Lower leg skin (tissue), 3 donors: ENCODE measurements around the gene SF3B1.

Experiments
- POLR2A ChIP-seq, 2 donors: fragments of 450-650 bp; IDR thresholded peaks; one replicate each; pipeline ENCODE4 v1.6.1; 2016 to 2017; ENCODE audit warnings: antibody characterized with exemption in 2 of 2, mild to moderate bottlenecking in 1 of 2, moderate library complexity in 1 of 2
- TF ChIP-seq, protein P1 (sequence below), 3 donors: fragments of 450-650 bp; IDR thresholded peaks; one replicate each; pipeline ENCODE4 v1.5.1; 2016; ENCODE audit warnings: antibody characterized with exemption in 3 of 3, mild to moderate bottlenecking in 3 of 3, moderate library complexity in 2 of 3

DNA sequence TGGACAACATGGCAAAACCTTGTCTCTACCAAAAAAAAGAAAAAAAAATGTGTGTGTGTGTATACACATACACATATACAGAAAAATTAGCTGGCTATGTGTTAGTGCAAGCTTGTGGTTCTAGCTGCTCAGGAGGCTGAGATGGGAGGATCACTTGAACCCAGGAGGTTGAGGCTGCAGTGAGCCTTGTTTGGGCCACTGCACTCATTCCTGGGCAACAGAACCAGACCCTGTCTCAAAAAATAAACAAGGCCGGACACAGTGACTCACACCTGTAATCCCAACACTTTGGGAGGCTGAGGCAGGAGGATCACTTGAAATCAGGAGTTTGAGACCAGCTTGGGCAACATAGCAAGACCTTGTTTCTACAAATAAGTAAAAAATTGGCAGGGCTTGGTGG, 20.6 kb upstream of the SF3B1 start:
- TF ChIP-seq, protein P1, sequence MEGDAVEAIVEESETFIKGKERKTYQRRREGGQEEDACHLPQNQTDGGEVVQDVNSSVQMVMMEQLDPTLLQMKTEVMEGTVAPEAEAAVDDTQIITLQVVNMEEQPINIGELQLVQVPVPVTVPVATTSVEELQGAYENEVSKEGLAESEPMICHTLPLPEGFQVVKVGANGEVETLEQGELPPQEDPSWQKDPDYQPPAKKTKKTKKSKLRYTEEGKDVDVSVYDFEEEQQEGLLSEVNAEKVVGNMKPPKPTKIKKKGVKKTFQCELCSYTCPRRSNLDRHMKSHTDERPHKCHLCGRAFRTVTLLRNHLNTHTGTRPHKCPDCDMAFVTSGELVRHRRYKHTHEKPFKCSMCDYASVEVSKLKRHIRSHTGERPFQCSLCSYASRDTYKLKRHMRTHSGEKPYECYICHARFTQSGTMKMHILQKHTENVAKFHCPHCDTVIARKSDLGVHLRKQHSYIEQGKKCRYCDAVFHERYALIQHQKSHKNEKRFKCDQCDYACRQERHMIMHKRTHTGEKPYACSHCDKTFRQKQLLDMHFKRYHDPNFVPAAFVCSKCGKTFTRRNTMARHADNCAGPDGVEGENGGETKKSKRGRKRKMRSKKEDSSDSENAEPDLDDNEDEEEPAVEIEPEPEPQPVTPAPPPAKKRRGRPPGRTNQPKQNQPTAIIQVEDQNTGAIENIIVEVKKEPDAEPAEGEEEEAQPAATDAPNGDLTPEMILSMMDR (IDR thresholded peaks at IDR 0.05) = no peak
- TF ChIP-seq POLR2A (IDR thresholded peaks at IDR 0.05) = no peak
